ENCODE results near the gene ARHGAP6. TPM values are rescaled to one million over a fixed set of nuclear protein-coding genes. Genes with fewer than 3 reads are reported as not detected.
"Not testable (repeated sequence)": the region's sequence is repeated elsewhere in the genome, so short reads cannot be mapped to it uniquely, and the experiment has no call there.

Gene ARHGAP6
- total RNA-seq, 1 donor from 2014 or later = 3.1 TPM

DNA sequence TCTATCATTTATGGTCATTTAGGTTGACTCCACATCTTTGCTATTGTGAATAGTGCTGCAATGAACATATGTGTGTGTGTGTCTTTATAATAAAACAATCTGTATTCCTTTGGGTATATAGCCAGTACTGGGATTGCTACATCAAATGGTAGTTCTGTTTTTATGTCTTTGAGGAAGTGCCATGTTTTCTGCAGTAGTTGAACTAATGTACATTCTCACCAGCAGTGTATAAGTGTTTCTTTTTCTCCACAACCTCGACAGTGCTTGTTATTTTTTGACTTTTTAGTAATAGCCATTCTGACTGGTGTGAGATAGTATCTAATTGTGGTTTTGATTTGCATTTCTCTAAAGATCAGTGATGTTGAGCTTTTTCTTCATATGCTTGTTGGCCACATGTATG is 80.5 kb downstream of the ARHGAP6 start:
- intact Hi-C loops (cut with micrococcal nuclease) = no loop called here
- Histone ChIP-seq H3K9me3 (replicated peaks) (no peaks in the 10 kb centered on the region), H3K36me3 (no peaks in the 10 kb centered on the region), H3K4me3 (no peak overlapping the region), H3K4me1 (no peaks in the 10 kb centered on the region), H3K27ac (replicated peaks) (no peak overlapping the region), H3K27me3 (ENCODE audit: low read depth) (no peaks in the 10 kb centered on the region)
- TF ChIP-seq, protein P1, sequence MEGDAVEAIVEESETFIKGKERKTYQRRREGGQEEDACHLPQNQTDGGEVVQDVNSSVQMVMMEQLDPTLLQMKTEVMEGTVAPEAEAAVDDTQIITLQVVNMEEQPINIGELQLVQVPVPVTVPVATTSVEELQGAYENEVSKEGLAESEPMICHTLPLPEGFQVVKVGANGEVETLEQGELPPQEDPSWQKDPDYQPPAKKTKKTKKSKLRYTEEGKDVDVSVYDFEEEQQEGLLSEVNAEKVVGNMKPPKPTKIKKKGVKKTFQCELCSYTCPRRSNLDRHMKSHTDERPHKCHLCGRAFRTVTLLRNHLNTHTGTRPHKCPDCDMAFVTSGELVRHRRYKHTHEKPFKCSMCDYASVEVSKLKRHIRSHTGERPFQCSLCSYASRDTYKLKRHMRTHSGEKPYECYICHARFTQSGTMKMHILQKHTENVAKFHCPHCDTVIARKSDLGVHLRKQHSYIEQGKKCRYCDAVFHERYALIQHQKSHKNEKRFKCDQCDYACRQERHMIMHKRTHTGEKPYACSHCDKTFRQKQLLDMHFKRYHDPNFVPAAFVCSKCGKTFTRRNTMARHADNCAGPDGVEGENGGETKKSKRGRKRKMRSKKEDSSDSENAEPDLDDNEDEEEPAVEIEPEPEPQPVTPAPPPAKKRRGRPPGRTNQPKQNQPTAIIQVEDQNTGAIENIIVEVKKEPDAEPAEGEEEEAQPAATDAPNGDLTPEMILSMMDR (IDR thresholded peaks at IDR 0.05; ENCODE audit: borderline replicate concordance) = no peak
- DNase-seq = no peak

DNA sequence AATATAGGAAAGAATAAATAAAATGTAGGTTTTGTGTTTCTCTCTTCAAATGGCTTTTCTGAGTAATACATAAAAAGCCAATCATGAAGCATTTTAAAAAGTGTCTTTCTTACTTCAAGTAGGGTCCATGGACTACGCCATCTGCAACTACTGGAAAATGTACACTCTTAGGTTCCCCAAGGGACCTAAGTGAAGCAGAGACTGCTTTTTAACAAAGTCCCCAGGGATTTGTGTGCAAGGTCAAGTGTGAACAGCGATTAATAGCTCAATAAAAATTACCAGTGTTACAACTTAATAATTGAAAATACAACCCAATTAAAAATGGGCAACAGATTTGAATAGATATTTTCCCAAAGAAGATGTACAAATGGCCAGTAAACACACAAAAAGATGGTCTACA is 84.9 kb downstream of the ARHGAP6 start:
- Histone ChIP-seq H3K36me3 (no peaks in the 10 kb centered on the region), H3K27ac (replicated peaks) (no peak overlapping the region), H3K4me3 (no peak overlapping the region), H3K9me3 (replicated peaks) (no peaks in the 10 kb centered on the region), H3K27me3 (ENCODE audit: low read depth) (no peaks in the 10 kb centered on the region), H3K4me1 (no peaks in the 10 kb centered on the region)
- intact Hi-C loops (cut with micrococcal nuclease) = no loop called here
- no peak for DNase-seq
- TF ChIP-seq, protein P1 (IDR thresholded peaks at IDR 0.05; ENCODE audit: borderline replicate concordance) = no peak

DNA sequence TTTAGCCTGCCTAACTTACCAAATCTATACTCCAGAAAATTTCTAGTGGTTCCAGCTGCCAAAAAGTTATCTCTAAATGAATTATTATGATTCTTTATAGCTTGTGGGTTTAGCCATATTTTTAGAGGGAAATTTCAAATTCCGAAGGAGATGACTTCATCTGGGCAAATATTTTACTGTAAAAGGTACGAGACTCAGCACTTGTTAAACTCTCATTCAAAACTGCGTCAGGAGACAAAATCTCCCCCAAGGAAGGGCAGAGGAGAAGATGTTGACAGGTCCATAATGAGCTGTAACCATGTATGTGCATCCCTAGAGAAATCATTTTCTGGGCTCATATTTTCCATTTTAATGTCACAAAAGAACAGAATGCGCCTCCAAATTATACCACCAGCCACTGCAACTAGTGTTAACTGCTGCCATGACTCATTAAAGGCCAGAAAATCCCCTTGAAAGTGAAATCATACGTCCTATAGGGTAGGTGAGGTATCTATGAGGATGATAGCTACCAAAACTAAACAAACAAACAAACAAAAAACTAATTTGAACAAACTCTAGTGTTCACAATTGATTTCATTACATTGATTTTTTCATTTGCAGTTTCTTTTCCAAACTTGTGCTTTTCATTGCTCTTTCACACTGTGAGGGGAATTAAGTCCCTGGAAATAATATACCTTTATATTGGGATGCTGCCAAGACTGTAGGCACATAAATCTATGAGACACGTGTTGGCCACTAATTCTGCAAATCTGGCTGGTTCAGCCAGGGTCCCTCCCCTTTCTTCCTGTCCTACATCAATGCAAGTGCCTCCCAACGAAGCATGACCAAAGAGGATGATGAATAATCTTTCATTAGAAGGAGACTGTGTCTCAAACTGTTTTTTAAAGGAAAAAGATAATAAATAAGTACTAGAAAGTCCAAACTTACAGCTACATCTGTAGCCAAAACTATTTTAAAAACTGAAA is 85.8 kb downstream of the ARHGAP6 start:
- Histone ChIP-seq H3K27me3 (ENCODE audit: low read depth) (no peaks in the 10 kb centered on the region), H3K27ac (replicated peaks) (no peak overlapping the region)
- intact Hi-C loops (cut with micrococcal nuclease) = no loop called here

DNA sequence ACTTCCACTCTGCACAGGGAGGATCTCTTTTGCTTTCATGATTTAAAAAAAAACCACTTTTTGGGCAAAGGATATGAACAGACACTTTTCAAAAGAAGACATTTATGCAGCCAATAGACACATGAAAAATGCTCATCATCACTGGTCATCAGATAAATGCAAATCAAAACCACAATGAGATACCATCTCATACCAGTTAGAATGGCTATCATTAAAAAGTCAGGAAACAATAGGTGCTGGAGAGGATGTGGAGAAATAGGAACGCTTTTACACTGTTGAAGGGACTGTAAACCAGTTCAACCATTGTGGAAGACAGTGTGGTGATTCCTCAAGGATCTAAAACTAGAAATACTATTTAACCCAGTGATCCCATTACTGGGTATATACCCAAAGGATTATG is 87.4 kb downstream of the ARHGAP6 start:
- H3K4me1 ChIP-seq; H3K9me3 ChIP-seq (replicated peaks); DNase-seq; intact Hi-C loops (cut with micrococcal nuclease); H3K27me3 ChIP-seq (ENCODE audit: low read depth); H3K27ac ChIP-seq (replicated peaks); H3K36me3 ChIP-seq; H3K4me3 ChIP-seq: not testable (repeated sequence)

More for the DNA sequence above, 85.8 kb downstream of the ARHGAP6 start:
- TF ChIP-seq, protein P1 (IDR thresholded peaks at IDR 0.05; ENCODE audit: borderline replicate concordance) = no peak
- Histone ChIP-seq H3K9me3 (replicated peaks) (no peaks in the 10 kb centered on the region), H3K36me3 (no peaks in the 10 kb centered on the region), H3K4me1 (no peaks in the 10 kb centered on the region), H3K4me3 (no peak overlapping the region)
- DNase-seq = no peak

DNA sequence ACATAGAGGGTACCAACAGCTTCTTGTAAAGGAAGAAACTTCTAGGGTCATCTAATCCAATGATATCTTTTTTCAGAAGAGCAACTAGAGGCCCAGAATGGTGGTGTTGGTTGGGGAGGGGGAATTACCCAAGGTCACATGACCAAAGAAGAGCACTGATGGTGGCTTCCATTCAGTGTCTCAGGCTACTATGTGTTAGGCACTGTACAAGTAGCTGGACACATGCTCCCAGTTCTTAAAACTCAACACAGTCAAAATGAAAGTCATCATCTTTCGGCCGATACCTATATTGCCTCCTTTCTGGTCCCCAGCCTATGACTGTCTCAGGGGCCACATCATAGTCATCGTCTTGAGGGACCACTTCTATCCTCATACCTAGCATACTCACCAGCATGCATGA is 88.1 kb downstream of the ARHGAP6 start:
- Histone ChIP-seq H3K9me3 (replicated peaks) (no peaks in the 10 kb centered on the region), H3K36me3 (no peaks in the 10 kb centered on the region), H3K4me1 (no peaks in the 10 kb centered on the region), H3K27ac (replicated peaks) (no peak overlapping the region), H3K4me3 (no peak overlapping the region), H3K27me3 (ENCODE audit: low read depth) (no peaks in the 10 kb centered on the region)
- intact Hi-C loops (cut with micrococcal nuclease) = no loop called here
- DNase-seq = no peak
- TF ChIP-seq, protein P1 (IDR thresholded peaks at IDR 0.05; ENCODE audit: borderline replicate concordance) = no peak

DNA sequence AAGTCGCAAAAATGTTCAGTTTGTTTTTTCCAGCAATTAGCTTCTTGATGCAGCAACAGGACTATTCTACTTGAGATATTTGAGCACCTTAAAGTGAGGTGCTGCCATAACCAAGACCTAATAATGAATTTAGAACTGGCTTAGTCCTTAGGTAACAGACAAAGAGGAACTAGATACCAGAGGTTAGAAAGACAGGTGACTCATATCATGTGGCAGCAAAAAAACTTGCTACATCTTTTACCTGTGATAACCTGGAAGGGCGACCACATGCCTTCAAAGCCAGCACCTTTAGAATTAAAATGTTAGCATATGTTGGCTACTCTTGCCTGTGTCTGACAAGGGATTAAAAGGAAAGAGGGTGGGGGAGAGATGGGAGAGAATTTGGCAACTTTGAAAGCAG is 90.4 kb downstream of the ARHGAP6 start:
- Histone ChIP-seq H3K36me3 (no peaks in the 10 kb centered on the region), H3K27me3 (ENCODE audit: low read depth) (no peaks in the 10 kb centered on the region), H3K9me3 (replicated peaks) (no peaks in the 10 kb centered on the region), H3K4me3 (no peak overlapping the region), H3K4me1 (no peaks in the 10 kb centered on the region), H3K27ac (replicated peaks) (no peak overlapping the region)
- TF ChIP-seq, protein P1 (IDR thresholded peaks at IDR 0.05; ENCODE audit: borderline replicate concordance) = no peak
- no peak for DNase-seq
- intact Hi-C loops (cut with micrococcal nuclease) = no loop called here
